Activated CD8-positive, alpha-beta memory T cell treated with anti-CD3 and anti-CD28 coated beads for 24 hours (primary cell): ENCODE data around the gene FHL3.

ENCODE experiments used
- DNase-seq: peaks from one replicate; pipeline ENCODE4 v3.0.0-alpha.2; 2020

Gene FHL3, protein sequence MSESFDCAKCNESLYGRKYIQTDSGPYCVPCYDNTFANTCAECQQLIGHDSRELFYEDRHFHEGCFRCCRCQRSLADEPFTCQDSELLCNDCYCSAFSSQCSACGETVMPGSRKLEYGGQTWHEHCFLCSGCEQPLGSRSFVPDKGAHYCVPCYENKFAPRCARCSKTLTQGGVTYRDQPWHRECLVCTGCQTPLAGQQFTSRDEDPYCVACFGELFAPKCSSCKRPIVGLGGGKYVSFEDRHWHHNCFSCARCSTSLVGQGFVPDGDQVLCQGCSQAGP

GRCh38 chr1:38005195-38006007, at the start of gene FHL3:
TSS of gene FHL3 (minus strand) at chr1:38005514. CDS start at chr1:37999412, 6,102 bp downstream.
- peak; percentile 79 for DNase-seq

- no peak for DNase-seq
Measured at GRCh38 chr1:38053416-38054091, 48.2 kb upstream of the FHL3 start.

DNA sequence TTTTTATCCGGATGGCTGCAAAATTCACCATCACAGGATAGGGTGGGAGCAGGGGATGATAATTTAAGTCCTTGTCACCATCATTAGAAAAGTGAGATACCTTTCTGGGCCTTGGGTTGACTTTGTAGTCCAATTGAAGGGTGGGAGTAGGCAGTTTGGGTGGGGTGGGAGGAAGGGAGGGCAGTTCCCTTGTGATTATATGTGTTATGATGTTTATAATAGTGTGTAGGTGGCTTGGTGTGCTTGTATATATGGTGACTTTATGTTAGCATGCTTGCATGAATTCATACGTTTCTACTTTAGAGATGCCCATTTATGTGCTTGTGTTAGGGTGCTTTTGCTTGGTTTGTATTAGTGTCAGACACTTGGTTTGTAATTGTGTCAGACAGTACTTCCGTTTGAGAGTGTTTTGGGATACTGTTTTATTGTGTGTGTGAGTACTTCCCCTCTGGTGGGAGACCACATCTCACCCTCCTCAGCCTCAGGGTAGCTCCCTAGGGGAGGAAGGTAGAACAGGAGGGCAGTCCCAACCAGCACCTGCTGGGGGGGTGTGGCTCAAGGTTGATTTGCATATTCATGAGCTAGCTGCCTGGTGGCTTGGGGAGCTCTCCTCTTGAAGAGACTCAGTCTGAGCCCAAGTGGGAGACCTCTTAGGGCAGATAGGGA, 47.6 kb upstream of the FHL3 start:
- no peak for DNase-seq

DNA sequence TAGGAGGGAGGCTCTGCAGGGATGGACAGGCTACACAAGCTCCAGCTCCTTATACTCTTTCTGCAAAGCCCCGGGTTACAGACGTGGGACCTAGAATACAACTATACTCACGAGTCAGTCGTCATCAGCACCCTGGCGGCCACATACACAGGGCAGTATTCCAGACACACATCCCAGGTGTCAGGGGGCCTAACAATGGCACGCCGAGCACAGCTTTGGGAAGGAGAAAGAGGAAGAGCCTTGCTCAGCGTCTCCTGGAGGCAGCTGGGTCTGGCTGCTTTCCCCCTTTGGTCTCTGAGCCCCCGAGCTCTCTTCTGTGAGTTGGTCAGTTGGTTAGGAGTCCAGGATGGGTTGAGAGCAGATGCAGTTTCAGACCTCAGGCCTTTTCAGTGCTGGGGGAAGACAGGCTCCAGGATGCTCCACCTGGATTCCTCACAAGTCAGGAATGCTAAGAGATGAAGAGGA, 45.8 kb upstream of the FHL3 start:
- no peak for DNase-seq

DNA sequence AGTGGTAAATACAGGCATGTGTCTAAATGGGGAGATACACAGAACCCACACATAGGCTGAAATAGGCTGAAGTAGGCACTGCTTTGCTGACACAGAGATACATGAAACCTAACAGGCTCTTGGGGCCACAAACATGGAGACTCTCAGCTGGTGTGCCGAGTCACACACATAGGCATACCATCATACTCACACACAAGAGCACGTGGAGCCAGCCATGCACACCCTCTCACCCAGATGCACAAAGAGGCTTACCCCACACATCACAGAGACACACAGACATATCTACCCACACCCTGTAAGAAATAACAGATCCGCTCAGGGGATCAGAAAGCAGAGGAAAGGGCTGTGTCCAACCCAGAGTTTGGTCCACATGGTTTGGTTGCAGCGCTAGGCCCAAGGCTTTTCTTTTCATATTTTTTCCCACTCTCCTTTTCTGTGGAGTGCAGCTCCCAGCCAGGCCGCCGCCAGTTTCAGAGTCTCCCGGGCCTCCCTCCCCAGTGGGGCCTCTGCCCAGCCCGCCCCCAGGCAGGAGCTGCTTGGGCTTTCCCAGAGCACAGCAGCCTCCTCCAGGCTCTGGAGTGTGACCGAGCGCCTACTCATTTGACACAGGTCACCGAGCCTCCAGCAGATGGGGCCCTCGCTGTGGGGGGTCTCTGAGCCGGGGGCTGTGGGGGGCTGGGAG, 45.2 kb upstream of the FHL3 start:
- DNase-seq, result no peak

DNA sequence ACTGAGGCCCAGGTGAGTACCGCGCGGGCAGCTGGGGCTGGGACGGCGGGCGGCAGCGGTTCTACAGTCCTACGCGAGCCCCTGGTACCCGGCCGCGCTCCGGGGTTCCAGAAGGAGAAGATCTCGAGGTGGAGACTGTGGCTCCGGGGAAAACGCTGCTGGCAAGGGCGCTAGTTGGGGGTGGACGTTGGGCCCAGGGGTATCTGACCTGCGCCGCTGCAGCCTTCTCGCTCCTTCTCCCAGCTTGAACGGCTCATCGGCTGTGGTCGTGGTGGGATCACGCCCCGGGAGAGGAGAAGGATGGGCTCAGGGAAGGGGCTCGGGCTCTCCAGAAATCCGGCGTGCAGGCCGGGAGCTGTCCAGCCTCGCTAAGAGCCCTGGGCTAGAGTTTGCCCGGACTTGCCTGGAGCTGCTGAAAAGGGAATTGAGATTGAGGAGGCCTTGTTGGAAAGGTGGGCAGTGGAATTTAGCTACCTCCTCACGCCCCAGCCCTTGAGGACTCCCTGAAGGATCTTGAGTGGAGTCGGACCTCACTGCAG, 42.4 kb upstream of the FHL3 start:
- DNase-seq, result no peak

- peak; percentile 91 for DNase-seq
Measured at GRCh38 chr1:38046884-38047602, 41.7 kb upstream of the FHL3 start.

- DNase-seq, result peak; percentile 71
Measured at GRCh38 chr1:38046333-38046883, 41.1 kb upstream of the FHL3 start, which contains the start of gene POU3F1. TSS of gene POU3F1 (minus strand) at chr1:38046793. CDS start at chr1:38046743, 50 bp downstream.

- DNase-seq, result peak; percentile 72
Measured at GRCh38 chr1:38045401-38046332, 40.4 kb upstream of the FHL3 start.

GRCh38 chr1:38044221-38045215, 39.2 kb upstream of the FHL3 start:
- no peak for DNase-seq

DNA sequence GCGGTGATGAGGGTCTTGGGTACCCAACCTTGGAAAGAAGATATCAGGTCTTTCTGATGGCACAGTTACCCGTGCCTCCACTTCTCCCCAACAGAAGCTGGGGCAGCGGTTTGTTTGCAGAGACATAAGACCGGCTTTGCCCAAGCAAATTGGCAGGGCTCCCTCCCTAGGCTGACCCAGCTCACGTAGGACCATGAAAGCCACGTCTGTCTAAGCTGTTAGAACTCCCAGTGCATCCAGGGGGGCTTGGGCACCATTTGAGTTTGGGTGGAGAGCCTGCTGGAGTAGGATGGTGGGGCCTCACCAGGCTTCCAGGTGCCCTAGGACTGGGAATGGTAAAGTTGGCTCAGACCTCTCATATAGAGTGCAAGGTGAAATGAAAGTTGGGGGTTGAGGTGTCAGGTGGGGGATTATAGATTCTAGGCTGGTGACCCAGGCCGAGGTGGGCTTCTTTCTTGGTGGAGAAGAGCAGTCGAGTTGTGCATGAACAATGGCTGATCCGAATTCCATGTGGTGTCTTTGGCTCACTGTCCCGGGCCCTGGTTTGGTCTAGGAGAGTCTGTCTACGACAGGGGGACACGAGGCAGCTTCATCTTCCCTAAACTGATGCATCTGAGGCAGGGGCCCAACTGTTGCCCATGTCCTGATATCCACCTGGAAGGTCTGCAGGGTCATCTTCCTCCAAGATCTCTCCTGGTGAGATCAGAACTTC, 37.9 kb upstream of the FHL3 start:
- DNase-seq, result no peak

- no peak for DNase-seq
Measured at GRCh38 chr1:38041936-38042834, 36.9 kb upstream of the FHL3 start.

DNA sequence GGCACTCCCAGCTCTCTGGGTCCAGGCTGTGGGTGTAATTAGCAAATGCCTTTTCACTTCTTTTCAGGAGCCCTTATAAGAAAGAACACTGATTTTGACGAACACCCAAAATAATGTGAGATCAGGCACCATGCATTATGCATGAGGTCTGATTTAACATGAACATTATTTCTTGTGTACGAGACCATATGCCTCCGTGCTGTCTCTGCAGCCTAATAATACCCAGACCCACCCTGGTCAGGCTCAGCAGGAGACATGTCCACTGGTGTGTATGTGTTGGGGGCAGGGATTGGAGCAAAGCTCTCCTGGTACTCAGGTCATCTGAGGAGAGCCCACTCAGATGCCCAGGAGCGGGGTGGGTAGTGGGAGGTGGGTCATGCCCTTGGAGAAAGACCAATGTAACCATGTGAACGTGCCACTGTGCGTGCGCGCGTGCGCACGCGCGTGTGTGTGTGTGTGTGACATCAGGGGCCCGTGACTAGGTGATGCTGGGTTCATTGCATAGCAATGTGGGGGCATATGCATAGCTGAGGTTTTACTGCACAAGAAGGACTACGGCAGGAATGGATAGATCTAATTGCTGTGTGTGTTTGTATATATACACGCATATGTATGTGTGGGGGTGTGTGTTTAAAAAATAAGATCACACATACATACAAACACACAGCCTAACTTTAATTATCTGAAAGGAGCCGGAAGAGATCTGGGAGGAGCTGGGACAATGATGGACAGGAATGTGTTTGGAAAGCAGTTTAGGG, 34.2 kb upstream of the FHL3 start:
- DNase-seq, result no peak

- DNase-seq, result no peak
Measured at GRCh38 chr1:38038861-38039260, 33.5 kb upstream of the FHL3 start.

GRCh38 chr1:38037221-38037939, 32.1 kb upstream of the FHL3 start:
- DNase-seq, result no peak
